K562 (cell line): ENCODE data around the gene CREB3L2. TPM values are rescaled to one million over a fixed set of nuclear protein-coding genes. Genes with fewer than 3 reads are reported as not detected.
"Not testable (repeated sequence)": the region's sequence is repeated elsewhere in the genome, so short reads cannot be mapped to it uniquely, and the experiment has no call there.

ENCODE experiments used
- ATAC-seq: fragments of 200-7000 bp; cut with Tn5 transposase; 3 replicates; pipeline ENCODE4 v1.9.1; 2020; ENCODE audit warnings: moderate library complexity
- BruUV-seq: library from RNA; stranded (reverse); fragments of 400-500 nt; replicated peaks from 2 replicates; lab custom pipeline; 2021; lab: Mats Ljungman, UMichigan
- CTCF ChIA-PET: fragments of 300-600 bp; formaldehyde crosslinking; extraction: SDS; loops from one replicate; lab custom pipeline; 2021; ENCODE audit warnings: low intra/inter-chr PET ratio; lab: Yijun Ruan, JAX
- POLR2A ChIA-PET: fragments of 300-600, 350-650 bp; sonication (Branson Sonifier 250); formaldehyde crosslinking; extraction: SDS; loops from one replicate; lab custom pipeline; 2021; ENCODE audit warnings: antibody characterized with exemption, inconsistent platforms; lab: Yijun Ruan, JAX
- DNase-seq, 4 experiments: peaks; one replicate each; pipeline versions ENCODE4 v3.0.0 to v3.0.0-alpha.2; 2011 to 2018; ENCODE audit warnings: low spot score in 3 of 4, mixed read lengths in 3 of 4; ENCODE audit errors: extremely low read depth in 1 of 4
- FAIRE-seq: peaks from 2 replicates; lab custom pipeline; 2011; peaks lifted over from hg19 to GRCh38; lab: Jason Lieb, UNC
- H2AFZ ChIP-seq: 2 replicates; pipeline ENCODE4 v1.6.0; 2011; ENCODE audit warnings: low read depth, low read length, control low read depth, inconsistent platforms
- H3K27ac ChIP-seq: fragments of 200-600 bp; 3 replicates; pipeline ENCODE4 v1.8.0; 2011; ENCODE audit warnings: low read depth, mild to moderate bottlenecking, control low read depth, inconsistent platforms, low read length, moderate library complexity, mixed read lengths; ENCODE audit errors: extremely low read depth
- H3K27me3 ChIP-seq, 2 experiments: fragments of 300-600 bp in 1 of 2; 2 replicates in 1 of 2; 3 replicates in 1 of 2; pipeline versions ENCODE4 v1.6.0 to v1.8.0; 2011; ENCODE audit warnings: inconsistent platforms in 2 of 2, low read length in 2 of 2, mild to moderate bottlenecking in 1 of 2, mixed read lengths in 1 of 2, moderate library complexity in 1 of 2; ENCODE audit not compliant: control insufficient read depth in 2 of 2, insufficient read depth in 2 of 2
- H3K36me3 ChIP-seq: fragments of 300-600 bp; 3 replicates; pipeline ENCODE4 v1.8.0; 2011; ENCODE audit warnings: mild to moderate bottlenecking, low read length, inconsistent platforms; ENCODE audit not compliant: control insufficient read depth, insufficient read depth
- H3K4me1 ChIP-seq, 2 experiments: fragments of 200-600 bp in 1 of 2; replicated peaks in 1 of 2; 2 replicates in 1 of 2; 3 replicates in 1 of 2; pipeline versions ENCODE4 v1.5.1 to v1.8.0; 2011; ENCODE audit warnings: inconsistent platforms in 2 of 2, low read length in 2 of 2, mild to moderate bottlenecking in 1 of 2, mixed read lengths in 1 of 2, moderate library complexity in 1 of 2; ENCODE audit not compliant: control insufficient read depth in 2 of 2, insufficient read depth in 2 of 2
- H3K4me2 ChIP-seq: 2 replicates; pipeline ENCODE4 v1.6.1; 2011; ENCODE audit warnings: low read length, control low read depth, inconsistent platforms, mixed read lengths; ENCODE audit not compliant: insufficient read depth
- H3K4me3 ChIP-seq: fragments of 200-600 bp; sonication (generic), shearing (Covaris generic); 2 replicates; pipeline ENCODE4 v1.5.1; 2016; ENCODE audit warnings: control low read depth, inconsistent platforms
- H3K79me2 ChIP-seq: fragments of 200-600 bp; 3 replicates; pipeline ENCODE4 v1.8.0; 2011; ENCODE audit warnings: low read length, inconsistent platforms; ENCODE audit not compliant: control insufficient read depth, insufficient read depth
- H3K9ac ChIP-seq, 2 experiments: 2 replicates each; pipeline versions ENCODE4 v1.6.0 to v1.6.1; 2011; ENCODE audit warnings: low read depth in 2 of 2, low read length in 2 of 2, control low read depth in 1 of 2, inconsistent platforms in 1 of 2, mild to moderate bottlenecking in 1 of 2, mixed read lengths in 1 of 2; ENCODE audit not compliant: insufficient read depth in 1 of 2
- H3K9me1 ChIP-seq: one replicate; pipeline ENCODE4 v1.6.0; 2011; ENCODE audit warnings: inconsistent platforms, mild to moderate bottlenecking, low read length, moderate library complexity; ENCODE audit not compliant: control insufficient read depth, insufficient read depth
- H3K9me3 ChIP-seq: replicated peaks from 2 replicates; pipeline ENCODE4 v1.5.1; 2011; ENCODE audit warnings: low read depth, low read length, inconsistent platforms; ENCODE audit not compliant: control insufficient read depth, insufficient read depth
- H4K20me1 ChIP-seq: replicated peaks from 2 replicates; pipeline ENCODE4 v1.6.1; 2011; ENCODE audit warnings: low read length, inconsistent platforms, mixed read lengths; ENCODE audit not compliant: control insufficient read depth, insufficient read depth
- MLX ChIP-seq, 2 experiments: fragments of 450-650 bp in 1 of 2; sonication (generic) in 1 of 2; formaldehyde crosslinking; conservative IDR thresholded peaks; 2 replicates each; pipeline versions ENCODE4 v1.4.0 to v1.8.1; 2020 to 2022; ENCODE audit warnings: mild to moderate bottlenecking in 1 of 2, missing genetic modification reagents in 1 of 2
- WGBS: fragments of 100-300 bp; shearing (Covaris generic); methylation state at CpG from one replicate; pipeline ENCODE4 v1.1.6; 2016; ENCODE audit warnings: low coverage, mixed read lengths; ENCODE audit not compliant: insufficient coverage; ENCODE audit errors: missing lambda C conversion rate; 5-methylcytosine and 5-hydroxymethylcytosine counted together
- in situ Hi-C: fragments of 300-500 bp; cut with MboI; formaldehyde crosslinking; loops from 4 replicates; pipeline ENCODE4 v1.15.0; 2018; ENCODE audit warnings: inconsistent platforms, mixed read lengths
- intact Hi-C: fragments of 100-400 bp; cut with micrococcal nuclease; formaldehyde crosslinking; loops from 2 replicates; pipeline ENCODE4 v1.14.2; 2022
- polyA plus RNA-seq, 8 experiments: library from polyadenylated mRNA; depleted of rRNA in 4 of 8; stranded (reverse) in 5 of 8; unstranded in 3 of 8; fragments of >200 nt; fragmentation: Nextera tagmentation in 2 of 8; fragmentation: Illumina TruSeq in 1 of 8; extraction: Ambion mirVana in 2 of 8; extraction: Trizol in 1 of 8; gene quantifications; 2 replicates each; pipeline versions ENCODE4 v1.2.1 to v1.2.3, GENCODE V29; 2011 to 2014; ENCODE audit warnings: inconsistent platforms in 1 of 8, missing spikeins in 1 of 8
- total RNA-seq, 7 experiments: library from RNA; depleted of rRNA in 6 of 7; stranded (reverse); fragments of >200 nt in 6 of 7; fragmentation: Illumina TruSeq in 2 of 7; extraction: Trizol in 2 of 7; gene quantifications; 2 replicates each; pipeline versions ENCODE4 v1.2.1 to v1.2.3, GENCODE V29; 2011 to 2021; ENCODE audit warnings: low replicate concordance in 1 of 7

Gene CREB3L2
- total and polyA plus RNA-seq, 9 of the 15 experiments (the other 6 are each of a cell fraction or from before 2014, with no cell fraction given): 7.1 to 45.6 (median 15.8) TPM

GRCh38 chr7:137832382-137832781, 169.5 kb downstream of the CREB3L2 start (continued):
- TF ChIP-seq MLX (CRISPR knock-in tag; conservative IDR thresholded peaks at IDR 0.05): no peak

- WGBS: 4% methylated on average over 1 of the region's 1 CpG
- FAIRE-seq: not testable (repeated sequence)
- POLR2A ChIA-PET: interaction anchor here (1.2 to 1.5 kb wide), 2 partner anchors 8 to 11 kb away, joined by 3 read pairs; no protein-coding TSS in a partner anchor
Measured at GRCh38 chr7:137831555-137831954, 170.3 kb downstream of the CREB3L2 start.

More at GRCh38 chr7:137831555-137831954, 170.3 kb downstream of the CREB3L2 start:
- H3K4me3 ChIP-seq, H2AFZ ChIP-seq, intact Hi-C loops, ATAC-seq, H3K79me2 ChIP-seq, in situ Hi-C loops, H3K4me2 ChIP-seq, H3K9me3 ChIP-seq, H3K9ac ChIP-seq, H4K20me1 ChIP-seq, H3K27me3 ChIP-seq, H3K9me1 ChIP-seq, CTCF ChIA-PET, H3K36me3 ChIP-seq, BruUV-seq, H3K4me1 ChIP-seq, DNase-seq, H3K27ac ChIP-seq: not testable (repeated sequence)
